ENCODE measurements around the gene TEAD1.

DNA sequence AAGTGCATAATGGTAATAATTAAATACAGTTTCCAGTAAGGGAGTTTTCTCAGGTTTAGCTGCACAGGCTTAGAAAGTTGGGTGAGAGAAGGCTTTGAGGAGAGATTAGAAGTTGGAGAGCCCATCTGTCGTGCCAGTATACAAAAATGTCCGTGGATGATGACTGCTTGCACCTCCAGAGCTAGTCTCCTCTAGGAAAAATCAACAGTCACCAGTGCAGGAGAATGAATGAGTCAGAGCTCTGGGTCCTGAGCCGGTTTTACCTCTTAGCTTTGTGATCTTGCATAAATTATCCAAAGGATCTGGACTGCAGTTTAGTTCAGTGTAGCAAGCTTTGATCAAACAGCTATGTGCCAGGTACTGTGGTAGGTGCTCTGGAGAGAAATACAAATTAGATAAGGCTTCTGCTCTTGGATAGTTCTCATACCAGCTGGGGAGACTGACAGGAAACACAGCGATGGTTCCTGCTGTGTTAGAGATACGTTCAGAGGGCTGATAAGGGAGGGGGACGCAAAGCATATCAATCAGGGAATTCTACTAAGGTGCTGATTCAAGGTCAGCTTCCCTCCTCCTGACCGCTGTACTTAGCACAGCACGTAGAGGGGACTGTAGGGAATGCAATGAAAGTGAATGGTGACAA is 125.9 kb downstream of the TEAD1 start:
- TF ChIP-seq, protein P1, sequence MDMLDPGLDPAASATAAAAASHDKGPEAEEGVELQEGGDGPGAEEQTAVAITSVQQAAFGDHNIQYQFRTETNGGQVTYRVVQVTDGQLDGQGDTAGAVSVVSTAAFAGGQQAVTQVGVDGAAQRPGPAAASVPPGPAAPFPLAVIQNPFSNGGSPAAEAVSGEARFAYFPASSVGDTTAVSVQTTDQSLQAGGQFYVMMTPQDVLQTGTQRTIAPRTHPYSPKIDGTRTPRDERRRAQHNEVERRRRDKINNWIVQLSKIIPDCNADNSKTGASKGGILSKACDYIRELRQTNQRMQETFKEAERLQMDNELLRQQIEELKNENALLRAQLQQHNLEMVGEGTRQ (IDR thresholded peaks at IDR 0.05), result no peak
- TF ChIP-seq POLR2A (IDR thresholded peaks at IDR 0.05; ENCODE audit: low read length), result no peak
- TF ChIP-seq, protein P2, sequence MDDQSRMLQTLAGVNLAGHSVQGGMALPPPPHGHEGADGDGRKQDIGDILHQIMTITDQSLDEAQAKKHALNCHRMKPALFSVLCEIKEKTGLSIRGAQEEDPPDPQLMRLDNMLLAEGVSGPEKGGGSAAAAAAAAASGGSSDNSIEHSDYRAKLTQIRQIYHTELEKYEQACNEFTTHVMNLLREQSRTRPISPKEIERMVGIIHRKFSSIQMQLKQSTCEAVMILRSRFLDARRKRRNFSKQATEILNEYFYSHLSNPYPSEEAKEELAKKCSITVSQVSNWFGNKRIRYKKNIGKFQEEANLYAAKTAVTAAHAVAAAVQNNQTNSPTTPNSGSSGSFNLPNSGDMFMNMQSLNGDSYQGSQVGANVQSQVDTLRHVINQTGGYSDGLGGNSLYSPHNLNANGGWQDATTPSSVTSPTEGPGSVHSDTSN (IDR thresholded peaks at IDR 0.05), result peak; percentile 33; the same call in 1 of the 2 replicates

Data from A549 (cell line).